GM19372 (cell line): ENCODE results near the gene TTC33.

Source experiments
- ATAC-seq: cut with Tn5 transposase; IDR thresholded peaks from one replicate; pipeline ENCODE4 v1.9.1; 2021; ENCODE audit warnings: mild to moderate bottlenecking, low read depth, moderate library complexity; ENCODE audit not compliant: unreplicated experiment

The TTC33 gene

DNA sequence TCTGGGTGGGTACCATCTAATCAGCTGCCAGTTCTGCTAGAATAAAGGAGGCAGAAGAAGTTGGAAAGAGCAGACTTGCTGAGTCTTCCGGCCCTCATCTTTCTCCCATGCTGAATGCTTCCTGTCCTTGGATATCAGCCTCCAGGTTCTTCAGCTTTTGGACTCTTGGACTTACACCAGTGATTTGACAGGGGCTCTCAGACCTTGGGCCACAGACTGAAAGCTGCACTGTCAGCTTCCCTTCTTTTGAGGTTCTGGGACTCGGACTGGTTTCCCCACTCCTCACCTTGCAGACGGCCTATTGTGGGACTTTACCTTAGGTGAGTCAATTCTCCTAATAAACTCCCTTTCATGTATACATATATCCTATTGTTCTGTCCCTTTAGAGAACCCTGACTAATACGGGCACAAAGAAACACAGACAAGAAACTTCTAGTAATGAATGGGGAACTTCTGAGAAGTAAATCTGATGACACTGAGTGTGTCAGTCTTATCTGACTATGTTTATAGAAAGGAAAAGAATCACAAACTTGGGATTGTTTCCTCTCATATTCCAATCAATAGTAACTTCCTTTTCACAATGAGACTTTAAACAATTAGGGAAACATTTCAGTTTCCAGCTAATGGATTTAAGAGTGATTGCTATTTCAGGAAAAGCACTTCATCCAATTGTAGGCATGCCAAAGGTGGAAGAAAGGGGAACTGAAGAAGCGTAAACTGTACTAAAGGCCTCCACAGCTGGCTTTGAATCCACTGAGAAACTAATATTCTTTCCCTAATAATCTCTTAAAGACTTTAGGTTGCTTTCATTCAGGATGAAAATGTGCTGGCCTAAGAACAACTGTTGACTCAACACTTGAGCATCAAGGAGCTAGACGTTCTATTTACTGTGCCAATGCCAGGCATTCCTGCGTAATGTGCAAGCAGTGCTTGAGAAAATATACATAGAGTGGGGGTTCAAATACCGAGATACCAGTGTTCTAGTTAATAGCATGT, 204.0 kb downstream of the TTC33 start:
- ATAC-seq: no peak

DNA sequence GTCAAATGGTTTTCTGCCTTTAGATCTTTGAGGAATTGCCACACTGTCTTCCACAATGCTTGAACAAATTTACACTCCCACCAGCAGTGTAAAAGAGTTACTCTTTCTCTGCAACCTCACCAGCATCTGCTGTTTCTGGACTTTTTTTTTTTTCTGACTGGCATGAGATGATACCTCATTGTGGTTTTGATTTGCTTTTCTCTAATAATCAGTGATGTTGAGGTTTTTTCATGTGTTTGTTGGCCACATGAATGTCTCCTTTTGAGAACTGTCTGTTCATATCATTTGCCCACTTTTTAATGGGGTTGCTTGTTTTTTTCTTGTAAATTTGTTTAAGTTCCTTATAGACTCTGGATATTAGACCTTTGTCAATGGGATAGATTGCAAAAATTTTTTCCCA, 205.3 kb downstream of the TTC33 start:
- ATAC-seq: no peak

GRCh38 chr5:40549616-40550015, 206.1 kb downstream of the TTC33 start:
- no peak for ATAC-seq

DNA sequence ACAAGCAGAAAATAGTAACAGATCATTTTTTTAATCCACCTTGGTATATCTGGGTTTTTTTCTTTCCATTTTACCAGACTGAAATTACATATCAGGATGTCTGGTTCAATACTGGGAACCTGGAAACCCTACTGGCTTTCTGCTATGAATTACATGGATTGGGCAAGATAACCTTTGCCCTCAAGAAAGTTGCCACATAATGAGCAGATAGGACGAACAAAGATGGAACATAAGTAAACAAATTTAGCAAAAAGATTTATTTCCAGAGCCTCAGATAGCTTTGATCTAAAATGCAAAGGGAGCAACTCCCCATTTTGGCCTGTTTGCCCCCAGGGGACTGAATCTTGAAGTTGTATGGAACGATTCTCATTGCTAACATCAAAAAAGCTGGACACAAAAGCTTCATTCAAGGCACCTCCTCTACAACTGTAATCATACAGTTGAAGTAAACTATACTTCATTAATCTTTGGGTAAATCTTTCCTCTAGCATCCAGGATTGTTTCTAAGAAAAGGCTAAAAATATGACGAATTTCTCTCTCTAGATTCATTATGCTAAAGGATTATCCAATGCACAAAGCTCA, 207.7 kb downstream of the TTC33 start:
- ATAC-seq: no peak

- ATAC-seq: no peak
Observed at GRCh38 chr5:40547557-40547956, 208.2 kb downstream of the TTC33 start.

DNA sequence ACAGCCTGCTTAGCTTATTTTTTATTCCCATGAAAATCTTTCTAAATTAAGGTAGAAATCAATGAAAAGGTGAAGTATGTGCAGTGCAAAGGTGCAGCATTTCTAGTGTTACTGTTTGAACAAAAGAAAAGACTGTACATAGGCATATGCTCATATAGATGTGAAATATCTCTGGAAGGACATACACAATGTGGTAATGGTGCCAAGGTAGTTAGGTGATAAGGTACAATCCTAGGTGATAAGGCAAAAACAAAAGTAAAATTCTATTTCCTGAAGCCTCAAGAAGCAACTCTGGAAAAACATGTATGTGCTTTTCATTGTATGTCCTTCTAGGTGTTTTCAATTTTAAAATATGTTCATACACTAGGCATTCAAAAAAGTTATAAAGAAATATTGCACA, 215.5 kb downstream of the TTC33 start:
- no peak for ATAC-seq

- ATAC-seq: no peak
Observed at GRCh38 chr5:40524677-40525076, 231.1 kb downstream of the TTC33 start.

GRCh38 chr5:40521925-40522324, 233.8 kb downstream of the TTC33 start:
- ATAC-seq: no peak

DNA sequence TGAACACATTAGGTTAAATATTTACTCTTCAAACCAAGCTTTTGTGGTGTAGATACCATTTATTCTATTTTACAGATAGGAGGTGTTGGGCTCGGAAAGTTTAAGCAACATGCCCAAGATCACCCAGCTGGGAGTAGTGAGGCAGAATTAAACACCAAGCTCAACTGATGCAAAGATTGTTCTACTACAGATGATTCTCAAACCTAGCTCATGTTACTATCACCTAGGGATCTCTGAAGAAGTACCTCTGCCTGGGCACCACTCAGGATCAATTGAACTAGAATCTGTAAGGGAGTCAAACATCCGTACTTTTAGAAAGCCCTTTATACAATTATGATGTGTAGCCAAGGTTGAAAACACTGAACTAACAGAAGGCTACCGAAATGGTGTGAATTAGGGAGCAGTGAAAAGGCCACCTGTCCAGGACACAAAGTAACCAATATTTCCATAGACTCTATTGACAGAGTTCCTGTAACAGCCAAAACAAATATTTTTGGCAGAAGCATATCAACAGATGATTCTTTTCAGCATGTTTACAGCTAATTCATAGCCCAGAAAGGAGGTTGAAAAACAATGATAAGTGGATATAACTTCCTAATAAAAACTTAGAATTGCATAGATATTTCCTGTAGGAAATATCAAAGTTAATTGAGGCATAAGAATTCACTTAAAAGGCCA, 234.5 kb downstream of the TTC33 start:
- ATAC-seq: no peak

- no peak for ATAC-seq
Observed at GRCh38 chr5:40518485-40518917, 237.3 kb downstream of the TTC33 start.

GRCh38 chr5:40515476-40515875, 240.3 kb downstream of the TTC33 start:
- no peak for ATAC-seq

- no peak for ATAC-seq
Observed at GRCh38 chr5:40514976-40515375, 240.8 kb downstream of the TTC33 start.

GRCh38 chr5:40511801-40512200, 244.0 kb downstream of the TTC33 start:
- no peak for ATAC-seq

- ATAC-seq: no peak
Observed at GRCh38 chr5:40507095-40507494, 248.7 kb downstream of the TTC33 start.

DNA sequence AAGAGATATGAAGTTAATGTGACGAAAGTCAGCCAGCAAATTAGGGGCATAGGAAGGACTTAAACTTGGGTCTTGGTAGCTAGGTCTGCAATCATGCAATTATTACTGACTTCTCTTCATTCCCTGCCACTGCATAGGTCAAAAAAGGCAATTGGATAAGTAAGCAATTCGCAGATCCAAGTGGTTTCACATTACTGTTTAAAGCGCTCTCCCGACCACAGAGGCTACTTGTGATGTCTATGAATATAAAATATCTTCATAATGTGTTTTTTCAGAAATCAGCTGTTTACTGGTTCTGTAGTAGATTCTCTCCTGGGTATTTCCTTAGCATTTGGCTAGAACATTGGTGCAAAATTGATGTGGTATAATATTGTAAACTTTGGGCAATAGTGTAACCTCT, 250.7 kb downstream of the TTC33 start:
- no peak for ATAC-seq

GRCh38 chr5:40503439-40503838, 252.3 kb downstream of the TTC33 start:
- no peak for ATAC-seq

DNA sequence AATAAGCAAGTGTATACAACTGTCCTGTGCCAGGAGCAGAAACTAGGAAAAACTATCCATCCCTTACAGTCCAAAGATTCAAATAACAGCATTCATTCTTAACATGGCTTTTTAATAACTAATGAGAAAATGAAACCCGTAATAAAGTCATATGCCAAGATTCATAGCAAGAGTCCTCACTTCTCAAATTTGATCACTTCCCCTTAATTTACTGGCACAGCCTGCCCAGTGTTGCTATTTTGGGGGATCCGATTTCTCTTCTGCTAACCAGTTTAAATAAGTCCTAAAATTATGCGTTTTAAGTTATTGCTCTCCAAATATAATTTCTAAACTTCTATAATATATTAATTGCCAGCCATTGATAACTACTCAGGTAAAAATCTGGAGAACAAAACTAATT, 253.0 kb downstream of the TTC33 start:
- ATAC-seq: no peak

GRCh38 chr5:40501711-40502444, 253.9 kb downstream of the TTC33 start:
- ATAC-seq: no peak

DNA sequence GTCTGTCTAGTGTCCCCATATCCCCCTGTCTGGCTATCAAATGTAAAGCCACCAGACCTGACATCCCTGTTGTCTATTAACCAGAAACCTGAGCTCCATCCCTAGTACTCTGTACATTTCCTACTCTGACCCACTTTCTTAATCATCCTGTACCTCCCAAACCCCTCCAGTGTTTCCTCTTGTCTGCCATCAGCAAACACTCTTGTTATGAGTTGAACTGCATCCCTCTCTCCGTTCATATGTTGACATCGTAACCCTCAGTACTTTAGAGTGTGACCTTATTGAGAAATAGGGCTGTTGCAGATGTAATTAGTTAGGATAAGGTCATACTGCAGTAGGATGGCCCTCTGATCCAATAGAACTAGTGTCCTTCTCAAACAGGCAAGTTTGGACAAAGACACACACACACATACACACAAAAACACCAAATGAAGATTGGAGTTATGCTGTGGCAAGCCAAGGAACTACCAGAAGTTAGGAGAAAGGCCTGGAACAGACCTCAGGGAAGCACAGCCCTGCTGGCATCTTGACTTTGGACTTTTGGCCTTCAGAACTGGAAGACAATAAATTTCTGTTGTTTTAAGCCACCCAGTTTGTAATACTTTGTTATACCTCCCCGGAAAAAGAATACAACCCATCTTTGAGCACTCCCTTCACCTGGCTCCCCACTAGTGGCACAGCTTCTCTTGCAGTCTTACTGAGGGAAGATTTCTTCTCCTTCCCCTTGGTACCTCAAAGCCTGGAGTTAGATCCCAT, 256.1 kb downstream of the TTC33 start:
- ATAC-seq: no peak

GRCh38 chr5:40499007-40499406, 256.8 kb downstream of the TTC33 start:
- no peak for ATAC-seq
